Stimulated activated CD4-positive, alpha-beta T cell treated with anti-CD3 and anti-CD28 coated beads, Interleukin-15, amount 100 ng/mL, for 24 hours (primary cell): ENCODE measurements around the gene ZNF724.
"Not testable (repeated sequence)": the region's sequence is repeated elsewhere in the genome, so short reads cannot be mapped to it uniquely, and the experiment has no call there.

Experiments
- DNase-seq: peaks from one replicate; pipeline ENCODE4 v3.0.0-alpha.2; 2020

ZNF724 gene

GRCh38 chr19:23249911-23250649 lies at the start of gene ZNF724:
ZNF724 (minus strand) TSS chr19:23250394; CDS start chr19:23250242, 152 bp downstream.
- DNase-seq, result peak; percentile 91

- DNase-seq, result no peak
Measured at GRCh38 chr19:23294141-23294540, 43.9 kb upstream of the ZNF724 start.

GRCh38 chr19:23289966-23290365 lies 39.8 kb upstream of the ZNF724 start:
- not testable (repeated sequence) for DNase-seq

GRCh38 chr19:23287620-23288019 lies 37.4 kb upstream of the ZNF724 start:
- no peak for DNase-seq

- DNase-seq, result no peak
Measured at GRCh38 chr19:23286477-23286876, 36.3 kb upstream of the ZNF724 start.

GRCh38 chr19:23285948-23286347 lies 35.8 kb upstream of the ZNF724 start:
- DNase-seq, result no peak

- not testable (repeated sequence) for DNase-seq
Measured at GRCh38 chr19:23285326-23285725, 35.1 kb upstream of the ZNF724 start.

- peak; percentile 73 for DNase-seq
Measured at GRCh38 chr19:23283925-23284324, 33.7 kb upstream of the ZNF724 start.

GRCh38 chr19:23281663-23282276 lies 31.6 kb upstream of the ZNF724 start:
- DNase-seq, result no peak

- DNase-seq, result not testable (repeated sequence)
Measured at GRCh38 chr19:23278118-23278517, 27.9 kb upstream of the ZNF724 start.

GRCh38 chr19:23273590-23274412 lies 23.6 kb upstream of the ZNF724 start:
- peak; percentile 95 for DNase-seq

GRCh38 chr19:23273022-23273589 lies 22.9 kb upstream of the ZNF724 start:
- no peak for DNase-seq

- DNase-seq, result no peak
Measured at GRCh38 chr19:23263870-23264590, 13.8 kb upstream of the ZNF724 start.

- no peak for DNase-seq
Measured at GRCh38 chr19:23263396-23263795, 13.2 kb upstream of the ZNF724 start.

GRCh38 chr19:23262920-23263319 lies 12.7 kb upstream of the ZNF724 start:
- no peak for DNase-seq

GRCh38 chr19:23261496-23262020 lies 11.4 kb upstream of the ZNF724 start:
- DNase-seq, result no peak

- DNase-seq, result no peak
Measured at GRCh38 chr19:23260956-23261355, 10.8 kb upstream of the ZNF724 start.

- DNase-seq, result no peak
Measured at GRCh38 chr19:23259961-23260360, 9.8 kb upstream of the ZNF724 start.

- DNase-seq, result no peak
Measured at GRCh38 chr19:23255700-23256099, 5.5 kb upstream of the ZNF724 start.

- no peak for DNase-seq
Measured at GRCh38 chr19:23254141-23254910, 4.1 kb upstream of the ZNF724 start.

- DNase-seq, result not testable (repeated sequence)
Measured at GRCh38 chr19:23253256-23253655, 3.1 kb upstream of the ZNF724 start.

GRCh38 chr19:23241419-23241818 lies 8.8 kb downstream of the ZNF724 start:
- DNase-seq, result no peak
